ENCODE measurements around the gene APLP1. TPM values are rescaled to one million over a fixed set of nuclear protein-coding genes. Genes with fewer than 3 reads are reported as not detected.
A peak's percentile ranks its signal among the peaks of the same experiment; 100 is the strongest.

The APLP1 gene
- total RNA-seq, 1 donor from 2014 or later: 143 TPM

DNA sequence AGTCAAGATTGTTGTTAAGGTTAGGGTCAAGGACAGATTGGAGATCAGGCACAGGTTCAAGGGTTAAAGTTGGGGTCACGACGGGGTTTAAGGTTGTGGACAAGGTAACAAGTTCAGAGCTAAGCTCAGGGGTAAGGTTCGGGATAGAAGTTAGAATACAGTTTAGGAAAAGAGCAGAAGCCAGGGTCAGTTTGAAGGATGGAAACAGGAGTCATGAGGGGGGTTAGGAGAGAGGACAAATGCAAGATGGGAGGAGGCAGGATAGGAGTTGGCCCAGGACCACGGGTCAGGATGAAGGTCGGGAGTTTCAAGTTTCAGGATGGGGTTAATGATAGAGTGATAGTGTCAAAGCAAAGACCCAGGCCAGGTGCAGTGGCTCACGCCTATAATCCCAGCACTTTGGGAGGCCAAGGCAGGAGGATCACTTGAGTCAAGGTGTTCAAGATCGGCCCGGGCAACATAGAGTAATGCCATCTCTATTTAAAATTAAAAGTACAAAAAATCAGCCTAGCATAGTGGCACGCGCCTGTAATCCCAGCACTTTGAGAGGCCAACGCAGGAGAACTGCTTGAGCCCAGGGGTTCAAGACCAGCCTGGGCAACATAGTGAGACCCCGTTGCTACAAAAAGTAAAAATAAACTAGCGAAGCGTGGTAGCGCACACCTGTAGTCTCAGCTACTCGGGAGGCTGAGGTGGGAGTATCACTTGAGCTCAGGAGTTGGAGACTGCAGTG is 23.7 kb upstream of the APLP1 start:
- H3K36me3 Mint-ChIP-seq (ENCODE audit: low read depth): peaks cover 2% of the 10 kb centered on the region
- peaks cover 90% of the 10 kb centered on the region for H3K27me3 Mint-ChIP-seq (ENCODE audit: low read depth)
- H3K4me1 Mint-ChIP-seq: peaks cover 15% of the 10 kb centered on the region
- H3K27ac Mint-ChIP-seq (ENCODE audit: unreplicated experiment): no peak overlapping the region
- no peak for DNase-seq (ENCODE audit: low read depth, low spot score)
- peaks cover 8% of the 10 kb centered on the region for H3K9me3 Mint-ChIP-seq
- TF ChIP-seq, protein P1, sequence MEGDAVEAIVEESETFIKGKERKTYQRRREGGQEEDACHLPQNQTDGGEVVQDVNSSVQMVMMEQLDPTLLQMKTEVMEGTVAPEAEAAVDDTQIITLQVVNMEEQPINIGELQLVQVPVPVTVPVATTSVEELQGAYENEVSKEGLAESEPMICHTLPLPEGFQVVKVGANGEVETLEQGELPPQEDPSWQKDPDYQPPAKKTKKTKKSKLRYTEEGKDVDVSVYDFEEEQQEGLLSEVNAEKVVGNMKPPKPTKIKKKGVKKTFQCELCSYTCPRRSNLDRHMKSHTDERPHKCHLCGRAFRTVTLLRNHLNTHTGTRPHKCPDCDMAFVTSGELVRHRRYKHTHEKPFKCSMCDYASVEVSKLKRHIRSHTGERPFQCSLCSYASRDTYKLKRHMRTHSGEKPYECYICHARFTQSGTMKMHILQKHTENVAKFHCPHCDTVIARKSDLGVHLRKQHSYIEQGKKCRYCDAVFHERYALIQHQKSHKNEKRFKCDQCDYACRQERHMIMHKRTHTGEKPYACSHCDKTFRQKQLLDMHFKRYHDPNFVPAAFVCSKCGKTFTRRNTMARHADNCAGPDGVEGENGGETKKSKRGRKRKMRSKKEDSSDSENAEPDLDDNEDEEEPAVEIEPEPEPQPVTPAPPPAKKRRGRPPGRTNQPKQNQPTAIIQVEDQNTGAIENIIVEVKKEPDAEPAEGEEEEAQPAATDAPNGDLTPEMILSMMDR (conservative IDR thresholded peaks at IDR 0.05): no peak
- no peak overlapping the region for H3K4me3 Mint-ChIP-seq

DNA sequence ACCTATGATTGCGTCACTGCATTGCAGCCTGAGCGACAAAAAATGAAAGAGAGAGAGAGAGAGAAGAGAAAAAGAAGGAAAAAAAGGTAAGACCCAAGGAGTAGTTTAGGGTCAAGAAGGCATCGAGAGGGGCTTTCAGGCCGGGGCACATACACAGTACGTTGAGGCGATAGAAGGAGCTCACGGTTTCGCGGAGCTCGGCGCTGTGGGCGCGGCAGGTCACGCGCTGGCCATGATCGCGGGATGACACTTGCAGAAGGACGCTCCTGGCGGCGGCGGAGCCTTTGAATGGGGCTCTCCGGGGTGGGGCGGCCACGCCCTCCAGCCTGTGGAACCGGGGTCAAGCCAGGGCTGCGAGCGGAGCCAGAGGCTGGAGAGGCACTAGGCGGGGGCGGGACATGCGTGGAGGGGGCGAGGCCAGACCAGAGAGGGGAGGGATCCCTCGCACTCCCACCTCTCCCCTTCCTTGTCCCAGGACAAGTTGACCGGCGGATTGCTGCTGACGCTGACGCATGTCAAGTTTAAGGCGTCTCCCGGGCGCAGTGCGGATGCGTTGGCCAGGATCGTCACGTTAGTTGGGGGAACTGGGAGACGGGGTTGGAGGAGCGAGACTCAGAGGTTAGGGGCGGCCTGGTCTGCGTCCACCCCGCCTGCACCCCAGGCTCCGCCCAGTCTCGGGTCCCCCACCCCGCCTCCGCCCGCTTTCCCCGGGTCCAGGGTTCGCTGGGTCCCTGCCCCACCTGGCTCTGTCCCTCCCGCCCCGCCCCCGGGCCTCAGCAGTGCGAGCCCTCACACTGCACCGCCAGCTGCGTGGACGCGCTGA is 22.9 kb upstream of the APLP1 start:
- Mint-ChIP-seq H3K9me3 (peaks cover 8% of the 10 kb centered on the region), H3K27me3 (ENCODE audit: low read depth) (peaks cover 91% of the 10 kb centered on the region), H3K4me3 (peak overlapping the region; percentile 25), H3K27ac (ENCODE audit: unreplicated experiment) (no peak overlapping the region), H3K4me1 (peaks cover 15% of the 10 kb centered on the region), H3K36me3 (ENCODE audit: low read depth) (peaks cover 2% of the 10 kb centered on the region)
- DNase-seq (ENCODE audit: low read depth, low spot score): no peak
- TF ChIP-seq, protein P1 (conservative IDR thresholded peaks at IDR 0.05): no peak

DNA sequence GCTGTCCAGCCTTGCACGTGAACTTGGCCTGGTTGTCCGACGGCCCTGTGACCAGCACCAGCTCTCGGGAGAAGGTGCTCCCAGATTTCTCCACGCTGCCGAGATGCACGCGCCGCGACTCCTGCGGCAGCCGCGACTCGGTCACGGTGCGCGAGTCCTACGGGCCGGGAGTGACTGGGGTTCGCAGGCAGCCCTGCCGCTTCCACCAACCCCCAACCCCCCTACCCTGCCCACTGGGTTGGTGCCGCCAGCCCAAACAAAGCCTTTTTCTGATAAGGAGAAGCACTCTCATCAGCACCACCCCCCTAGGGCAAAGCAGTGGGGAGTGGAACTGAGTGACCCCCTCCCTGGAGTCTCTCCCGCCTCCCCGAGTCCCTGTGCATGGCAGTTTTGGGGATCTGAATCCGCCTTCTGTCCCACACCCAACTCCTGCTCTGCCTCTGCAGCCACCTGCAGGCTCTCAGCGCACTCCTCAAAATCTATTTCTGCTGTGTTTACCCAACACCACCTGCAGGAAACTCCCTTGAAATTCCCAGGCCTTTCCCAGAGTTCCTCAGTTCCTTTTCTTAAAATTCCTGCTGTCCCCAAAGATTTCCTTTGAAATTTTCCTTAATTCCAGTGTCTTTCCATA is 22.2 kb upstream of the APLP1 start:
- TF ChIP-seq, protein P1 (conservative IDR thresholded peaks at IDR 0.05): no peak
- Mint-ChIP-seq H3K27ac (ENCODE audit: unreplicated experiment) (no peak overlapping the region), H3K4me3 (no peak overlapping the region), H3K4me1 (peaks cover 15% of the 10 kb centered on the region), H3K36me3 (ENCODE audit: low read depth) (peaks cover 2% of the 10 kb centered on the region), H3K9me3 (peaks cover 8% of the 10 kb centered on the region), H3K27me3 (ENCODE audit: low read depth) (peaks cover 92% of the 10 kb centered on the region)
- no peak for DNase-seq (ENCODE audit: low read depth, low spot score)

DNA sequence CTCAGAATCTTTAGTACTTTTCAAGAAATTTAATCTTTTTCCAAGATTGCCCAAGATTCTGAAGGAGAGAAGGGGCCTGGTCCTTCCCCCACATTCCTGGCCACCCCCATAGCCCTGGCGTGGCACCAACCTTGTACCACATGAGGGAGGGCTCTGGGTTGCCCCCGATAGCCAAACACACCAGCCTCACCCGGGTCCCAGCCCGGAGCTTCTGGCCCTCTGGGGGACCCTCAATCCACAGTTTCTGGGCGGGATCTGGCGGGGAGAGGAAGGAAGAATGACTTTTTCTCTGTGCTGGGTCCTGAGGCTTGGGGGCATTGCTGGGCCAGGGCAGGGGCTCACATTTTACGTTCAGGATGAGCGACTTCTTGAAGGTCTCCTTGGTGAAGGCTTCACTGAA is 20.5 kb upstream of the APLP1 start:
- TF ChIP-seq, protein P1 (conservative IDR thresholded peaks at IDR 0.05): no peak

DNA sequence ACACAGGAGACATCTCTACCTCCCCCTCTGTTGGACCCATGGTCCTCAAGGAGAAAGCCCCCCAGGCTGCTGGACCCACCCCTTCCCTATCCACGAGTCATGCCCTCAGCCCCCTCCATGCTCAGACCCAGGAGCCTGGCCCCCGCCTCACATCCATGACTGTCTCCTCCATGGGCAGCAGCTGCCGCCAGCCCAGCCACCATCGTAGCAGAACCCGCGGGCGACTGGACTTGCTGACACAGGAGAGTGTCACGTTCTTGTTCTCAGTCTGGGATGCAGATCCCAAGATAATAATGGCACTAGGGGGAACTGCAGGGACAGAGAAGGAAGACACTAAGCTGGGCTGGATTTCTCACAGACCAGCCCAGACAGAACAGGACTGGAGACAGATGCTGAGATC is 19.9 kb upstream of the APLP1 start:
- Mint-ChIP-seq H3K27ac (ENCODE audit: unreplicated experiment) (no peak overlapping the region), H3K4me1 (peaks cover 15% of the 10 kb centered on the region), H3K9me3 (no peaks in the 10 kb centered on the region), H3K4me3 (no peak overlapping the region), H3K36me3 (ENCODE audit: low read depth) (no peaks in the 10 kb centered on the region), H3K27me3 (ENCODE audit: low read depth) (peaks cover 86% of the 10 kb centered on the region)
- TF ChIP-seq, protein P1 (conservative IDR thresholded peaks at IDR 0.05): no peak
- DNase-seq (ENCODE audit: low read depth, low spot score): no peak

More for the DNA sequence above, 20.5 kb upstream of the APLP1 start:
- DNase-seq (ENCODE audit: low read depth, low spot score): no peak
- Mint-ChIP-seq H3K36me3 (ENCODE audit: low read depth) (peaks cover 2% of the 10 kb centered on the region), H3K4me1 (peaks cover 15% of the 10 kb centered on the region), H3K4me3 (no peak overlapping the region), H3K27ac (ENCODE audit: unreplicated experiment) (no peak overlapping the region), H3K9me3 (peaks cover 3% of the 10 kb centered on the region), H3K27me3 (ENCODE audit: low read depth) (peaks cover 86% of the 10 kb centered on the region)
